ENCODE data around the gene DNAJB6.
"Not testable (repeated sequence)": the region's sequence is repeated elsewhere in the genome, so short reads cannot be mapped to it uniquely, and the experiment has no call there.

The DNAJB6 gene

DNA sequence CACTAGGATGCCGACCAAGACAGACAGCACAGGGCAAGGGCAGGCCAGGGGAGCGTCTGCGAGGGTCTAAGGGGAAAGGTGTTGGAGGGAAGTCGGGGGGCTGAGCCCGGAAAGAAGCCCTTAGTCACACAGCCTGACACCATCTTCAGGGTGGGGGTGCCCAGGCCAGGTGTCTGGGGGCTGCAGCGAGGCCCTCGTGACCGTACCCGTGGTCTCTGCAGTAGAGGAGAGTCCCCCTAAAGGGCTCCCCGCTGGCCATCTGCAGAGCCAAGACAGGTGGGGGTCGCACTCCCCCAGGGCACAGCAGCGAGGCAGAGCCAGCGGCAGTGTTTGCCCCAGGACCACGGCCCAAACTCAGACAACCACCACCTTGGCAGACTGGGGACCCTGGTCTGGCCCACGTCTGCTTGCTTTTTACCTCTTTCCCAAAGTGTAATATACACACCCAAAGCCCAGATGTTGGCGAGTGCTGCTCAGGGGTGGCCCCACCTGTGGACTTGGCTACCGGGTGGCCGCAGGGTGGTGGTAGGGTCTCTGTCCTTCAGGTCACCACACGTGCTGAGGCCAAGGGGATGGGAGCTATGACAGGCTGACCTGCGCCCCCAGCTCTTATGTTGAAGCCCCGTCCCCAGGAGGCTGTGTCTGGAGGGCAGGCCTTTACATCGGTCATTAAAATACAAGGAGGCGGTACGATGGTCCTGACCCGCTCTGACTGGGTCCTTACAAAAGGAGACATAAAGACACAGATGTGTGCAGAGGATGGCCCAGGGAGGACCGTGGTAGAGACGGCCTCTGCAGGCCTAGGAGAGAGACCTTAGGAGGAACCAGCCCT lies 107.4 kb downstream of the DNAJB6 start:
- TF ChIP-seq PAX5 (IDR thresholded peaks at IDR 0.05; ENCODE audit: insufficient read depth, low read length, severe bottlenecking) (no peak), SPI1 (IDR thresholded peaks at IDR 0.05; ENCODE audit: low read depth, low read length) (no peak), TAF1 (IDR thresholded peaks at IDR 0.05; ENCODE audit: low read depth, low read length) (no peak), POLR2A (IDR thresholded peaks at IDR 0.05; ENCODE audit: low read depth, low read length) (no peak), POLR2AphosphoS5 (IDR thresholded peaks at IDR 0.05; ENCODE audit: low read depth, low read length) (no peak), POU2F2 (IDR thresholded peaks at IDR 0.05; ENCODE audit: low read depth, low read length) (no peak)
- DNase-seq (ENCODE audit: insufficient read length, low spot score): no peak
- FAIRE-seq: no peak

DNA sequence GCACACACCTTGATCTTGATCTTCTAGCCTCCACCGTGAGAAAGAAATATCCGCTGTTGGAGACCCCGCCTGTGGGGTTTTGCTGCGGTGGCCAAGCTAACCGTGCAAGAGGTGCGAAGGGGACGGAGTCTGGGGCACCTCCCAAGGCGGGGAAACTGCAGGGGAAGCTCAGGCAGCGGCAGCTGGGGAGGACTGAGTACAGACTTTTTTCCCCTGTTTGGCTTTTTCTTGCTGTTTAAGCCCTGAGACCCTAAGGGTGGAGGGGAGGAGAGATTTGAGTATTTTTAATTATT lies 108.0 kb downstream of the DNAJB6 start:
- no peak for DNase-seq (ENCODE audit: insufficient read length, low spot score)
- TF ChIP-seq PAX5 (IDR thresholded peaks at IDR 0.05; ENCODE audit: insufficient read depth, low read length, severe bottlenecking) (no peak), POLR2AphosphoS5 (IDR thresholded peaks at IDR 0.05; ENCODE audit: low read depth, low read length) (no peak), TAF1 (IDR thresholded peaks at IDR 0.05; ENCODE audit: low read depth, low read length) (no peak), POLR2A (IDR thresholded peaks at IDR 0.05; ENCODE audit: low read depth, low read length) (no peak), SPI1 (IDR thresholded peaks at IDR 0.05; ENCODE audit: low read depth, low read length) (no peak), POU2F2 (IDR thresholded peaks at IDR 0.05; ENCODE audit: low read depth, low read length) (no peak)
- no peak for FAIRE-seq

DNA sequence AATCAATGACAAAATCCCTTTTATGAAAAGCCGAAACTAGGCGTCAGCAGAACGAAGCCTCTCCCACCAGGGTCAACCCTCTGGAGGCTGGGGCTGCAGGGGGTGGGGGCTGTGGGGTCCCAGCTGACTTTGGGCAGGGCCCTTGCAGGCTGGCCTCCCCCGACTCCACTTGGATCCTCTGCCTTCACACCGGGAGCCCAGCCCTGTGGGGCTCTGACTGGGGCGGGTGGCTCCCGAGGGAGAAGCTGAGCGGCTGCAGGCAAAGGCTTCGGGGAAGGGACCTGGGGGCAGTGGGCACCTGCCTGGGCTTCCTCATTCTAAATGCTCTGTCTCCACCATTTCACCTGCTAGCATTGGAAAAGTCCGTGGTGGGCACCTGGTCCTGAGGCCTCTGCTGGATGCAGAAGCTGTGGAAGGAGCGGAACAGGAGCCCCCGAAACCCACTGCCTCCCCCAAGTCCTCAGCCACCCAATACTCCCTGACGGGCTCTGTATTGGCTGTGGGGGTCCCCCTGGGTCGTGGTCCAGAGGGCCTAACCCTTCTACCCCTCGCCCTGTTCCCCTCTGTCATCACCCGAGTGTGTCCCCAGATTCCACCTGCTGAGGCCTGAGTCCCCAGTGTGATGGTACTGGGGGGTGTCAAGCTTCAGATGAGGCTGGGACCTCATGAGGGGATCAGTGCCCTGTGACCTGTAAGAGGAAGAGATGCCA lies 108.6 kb downstream of the DNAJB6 start:
- no peak for DNase-seq (ENCODE audit: insufficient read length, low spot score)
- TF ChIP-seq POLR2A (IDR thresholded peaks at IDR 0.05; ENCODE audit: low read depth, low read length) (no peak), PAX5 (IDR thresholded peaks at IDR 0.05; ENCODE audit: insufficient read depth, low read length, severe bottlenecking) (no peak), POU2F2 (IDR thresholded peaks at IDR 0.05; ENCODE audit: low read depth, low read length) (no peak), POLR2AphosphoS5 (IDR thresholded peaks at IDR 0.05; ENCODE audit: low read depth, low read length) (no peak), SPI1 (IDR thresholded peaks at IDR 0.05; ENCODE audit: low read depth, low read length) (no peak), TAF1 (IDR thresholded peaks at IDR 0.05; ENCODE audit: low read depth, low read length) (no peak)
- no peak for FAIRE-seq

DNA sequence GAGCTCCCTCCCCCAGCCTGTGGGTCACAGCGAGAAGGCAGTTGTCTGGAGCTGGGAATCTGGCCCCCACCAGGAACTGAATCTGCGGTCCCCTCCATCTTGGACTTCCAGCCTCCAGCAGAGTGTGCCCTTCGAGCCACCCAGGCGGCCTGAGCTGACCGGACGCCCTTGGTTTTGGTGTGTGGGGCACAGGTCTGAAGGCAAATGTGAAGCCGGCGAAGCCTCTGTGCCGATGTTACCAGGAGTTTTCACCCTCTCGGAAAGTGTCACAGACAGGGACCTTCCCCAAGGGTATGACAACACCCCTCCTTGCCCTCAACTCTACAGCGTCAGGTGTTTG lies 109.1 kb downstream of the DNAJB6 start:
- no peak for DNase-seq (ENCODE audit: insufficient read length, low spot score)
- TF ChIP-seq POLR2AphosphoS5 (IDR thresholded peaks at IDR 0.05; ENCODE audit: low read depth, low read length) (no peak), SPI1 (IDR thresholded peaks at IDR 0.05; ENCODE audit: low read depth, low read length) (no peak), POLR2A (IDR thresholded peaks at IDR 0.05; ENCODE audit: low read depth, low read length) (no peak), POU2F2 (IDR thresholded peaks at IDR 0.05; ENCODE audit: low read depth, low read length) (no peak), PAX5 (IDR thresholded peaks at IDR 0.05; ENCODE audit: insufficient read depth, low read length, severe bottlenecking) (no peak), TAF1 (IDR thresholded peaks at IDR 0.05; ENCODE audit: low read depth, low read length) (no peak)
- no peak for FAIRE-seq

DNA sequence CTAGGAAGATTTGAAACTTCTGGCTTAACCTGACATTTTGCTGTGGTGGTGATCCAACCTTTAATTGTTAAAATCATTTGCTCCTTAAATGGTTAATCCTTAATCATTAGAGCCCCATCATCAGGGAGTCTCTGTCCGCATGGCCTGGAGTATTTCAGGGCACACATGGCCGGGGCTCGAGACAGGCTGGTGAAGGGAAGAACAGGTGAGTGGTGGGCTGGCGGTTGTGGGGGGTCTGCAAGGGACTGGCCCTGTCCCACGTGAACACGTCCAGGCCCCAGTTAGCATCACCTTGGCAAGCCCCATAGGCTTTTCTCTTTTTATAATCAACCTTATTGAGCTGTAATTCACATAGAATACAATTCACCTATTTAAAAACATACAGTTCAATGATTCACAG lies 109.5 kb downstream of the DNAJB6 start:
- DNase-seq (ENCODE audit: insufficient read length, low spot score) (no peak), FAIRE-seq (no peak)
- TF ChIP-seq POLR2AphosphoS5 (IDR thresholded peaks at IDR 0.05; ENCODE audit: low read depth, low read length): no peak
- no peak for TF ChIP-seq TAF1 (IDR thresholded peaks at IDR 0.05; ENCODE audit: low read depth, low read length)
- TF ChIP-seq PAX5 (IDR thresholded peaks at IDR 0.05; ENCODE audit: insufficient read depth, low read length, severe bottlenecking): no peak
- no peak for TF ChIP-seq POU2F2 (IDR thresholded peaks at IDR 0.05; ENCODE audit: low read depth, low read length)
- no peak for TF ChIP-seq SPI1 (IDR thresholded peaks at IDR 0.05; ENCODE audit: low read depth, low read length)
- TF ChIP-seq POLR2A (IDR thresholded peaks at IDR 0.05; ENCODE audit: low read depth, low read length): no peak

DNA sequence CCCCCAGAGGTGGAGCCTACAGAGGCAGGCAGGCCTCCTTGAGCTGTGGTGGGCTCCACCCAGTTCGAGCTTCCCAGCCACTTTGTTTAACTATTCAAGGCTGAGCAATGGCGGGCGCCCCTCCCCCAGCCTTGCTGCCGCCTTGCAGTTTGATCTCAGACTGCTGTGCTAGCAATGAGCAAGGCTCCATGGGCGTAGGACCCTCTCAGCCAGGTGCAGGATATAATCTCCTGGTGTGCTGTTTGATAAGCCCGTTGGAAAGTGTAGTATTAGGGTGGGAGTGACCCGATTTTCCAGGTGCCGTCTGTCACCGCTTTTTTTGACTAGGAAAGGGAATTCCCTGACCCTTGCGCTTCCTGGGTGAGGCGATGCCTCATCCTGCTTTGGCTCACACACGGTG lies 117.2 kb downstream of the DNAJB6 start:
- not testable (repeated sequence) for FAIRE-seq; DNase-seq (ENCODE audit: insufficient read length, low spot score)

DNA sequence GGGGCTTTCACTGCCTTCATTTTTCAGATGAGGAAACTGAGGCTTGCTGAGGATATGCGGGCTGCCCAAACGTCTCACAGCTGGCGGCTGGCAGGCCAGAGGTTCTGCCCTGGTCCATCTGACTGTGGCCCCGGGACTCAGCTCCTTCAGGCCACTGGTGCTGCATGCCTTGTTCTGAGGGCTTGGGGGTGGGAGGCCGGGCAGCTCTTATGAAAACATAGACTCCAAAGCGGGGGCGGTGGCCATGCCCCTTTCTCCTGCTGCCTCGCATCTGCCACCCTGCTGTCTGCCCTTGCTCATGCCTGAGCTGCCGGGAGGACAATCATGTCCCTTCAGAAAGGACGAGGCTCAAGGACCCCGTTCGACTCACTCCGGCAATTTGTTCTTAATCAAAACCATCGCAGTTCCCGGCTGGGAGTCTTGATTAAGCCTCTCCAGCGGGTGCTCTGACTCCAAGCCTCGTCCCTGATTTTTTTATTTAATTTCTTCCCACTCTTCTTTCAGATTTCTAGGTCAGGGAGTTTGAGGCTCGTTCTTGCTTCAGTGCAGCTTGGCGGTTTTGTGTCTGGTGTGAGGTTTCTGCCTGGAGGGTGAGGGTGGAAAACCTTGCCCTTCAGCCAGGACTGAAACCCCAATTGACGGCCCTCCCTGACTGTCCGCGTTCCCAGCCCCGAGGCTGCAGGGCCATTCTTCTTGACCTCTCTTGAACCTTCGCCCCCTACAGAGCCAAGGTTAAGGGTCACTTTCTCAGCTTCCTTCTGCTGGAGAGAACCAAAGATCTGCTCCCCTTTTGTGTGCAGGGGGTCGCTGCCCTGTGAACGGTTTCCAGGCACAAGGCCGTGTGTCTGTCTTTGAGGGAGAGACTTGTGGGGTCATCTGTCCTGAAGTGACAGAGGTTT lies 120.8 kb downstream of the DNAJB6 start:
- FAIRE-seq (no peak), DNase-seq (ENCODE audit: insufficient read length, low spot score) (no peak)
- TF ChIP-seq POLR2AphosphoS5 (IDR thresholded peaks at IDR 0.05; ENCODE audit: low read depth, low read length) (no peak), TAF1 (IDR thresholded peaks at IDR 0.05; ENCODE audit: low read depth, low read length) (no peak), PAX5 (IDR thresholded peaks at IDR 0.05; ENCODE audit: insufficient read depth, low read length, severe bottlenecking) (no peak), SPI1 (IDR thresholded peaks at IDR 0.05; ENCODE audit: low read depth, low read length) (no peak), POU2F2 (IDR thresholded peaks at IDR 0.05; ENCODE audit: low read depth, low read length) (no peak)

DNA sequence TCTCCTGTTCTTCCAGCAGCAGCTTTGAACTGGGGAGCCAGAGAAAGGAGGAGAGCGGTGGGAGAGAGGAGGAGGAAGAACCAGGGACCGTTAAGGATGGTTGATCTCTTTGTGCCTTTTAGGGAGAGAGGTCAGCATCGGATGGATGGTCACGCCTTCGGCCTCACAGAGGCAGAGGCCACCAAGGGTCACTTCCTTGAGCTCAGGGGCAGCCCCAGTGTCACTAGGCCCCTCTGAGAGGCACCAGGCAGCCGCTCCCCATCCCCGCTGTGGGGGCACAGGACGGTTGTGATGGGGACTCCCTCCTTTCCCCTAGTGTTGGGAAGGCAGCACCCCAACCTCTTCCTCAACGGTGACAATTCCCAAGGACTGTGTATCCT lies 121.4 kb downstream of the DNAJB6 start:
- TF ChIP-seq POU2F2 (IDR thresholded peaks at IDR 0.05; ENCODE audit: low read depth, low read length) (no peak), TAF1 (IDR thresholded peaks at IDR 0.05; ENCODE audit: low read depth, low read length) (no peak), SPI1 (IDR thresholded peaks at IDR 0.05; ENCODE audit: low read depth, low read length) (no peak)
- DNase-seq (ENCODE audit: insufficient read length, low spot score) (no peak), FAIRE-seq (no peak)

DNA sequence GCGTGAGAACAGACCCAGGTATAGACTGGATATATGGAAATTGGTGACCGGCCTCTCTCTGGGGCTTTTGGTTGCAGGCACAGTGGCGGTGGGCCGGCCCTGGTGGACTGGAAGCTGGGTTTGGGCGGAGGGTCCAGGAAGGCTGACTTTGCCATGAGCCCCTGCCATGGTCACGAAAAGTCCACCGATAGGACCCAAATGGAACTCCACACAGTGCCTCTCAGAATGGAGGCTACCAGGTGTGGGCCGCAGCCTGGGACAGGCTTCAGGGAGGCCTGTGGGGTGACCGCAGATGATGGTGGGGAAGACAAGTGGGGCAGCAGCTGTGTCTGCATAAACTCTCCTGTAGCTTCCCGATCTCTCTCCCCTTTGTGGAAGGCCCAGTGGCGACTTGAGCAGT lies 123.2 kb downstream of the DNAJB6 start:
- DNase-seq (ENCODE audit: insufficient read length, low spot score) (no peak), FAIRE-seq (no peak)
- no peak for TF ChIP-seq POU2F2 (IDR thresholded peaks at IDR 0.05; ENCODE audit: low read depth, low read length)
- no peak for TF ChIP-seq POLR2AphosphoS5 (IDR thresholded peaks at IDR 0.05; ENCODE audit: low read depth, low read length)
- TF ChIP-seq SPI1 (IDR thresholded peaks at IDR 0.05; ENCODE audit: low read depth, low read length): no peak
- no peak for TF ChIP-seq TAF1 (IDR thresholded peaks at IDR 0.05; ENCODE audit: low read depth, low read length)
- no peak for TF ChIP-seq POLR2A (IDR thresholded peaks at IDR 0.05; ENCODE audit: low read depth, low read length)
- no peak for TF ChIP-seq PAX5 (IDR thresholded peaks at IDR 0.05; ENCODE audit: insufficient read depth, low read length, severe bottlenecking)
